ENCODE measurements around the gene INTS15. TPM values are rescaled to one million over a fixed set of nuclear protein-coding genes. Genes with fewer than 3 reads are reported as not detected.
A peak's percentile ranks its signal among the peaks of the same experiment; 100 is the strongest.

Gene INTS15
- total RNA-seq, 3 donors from 2014 or later: 24.5 to 38.5 (median 26.2) TPM

DNA sequence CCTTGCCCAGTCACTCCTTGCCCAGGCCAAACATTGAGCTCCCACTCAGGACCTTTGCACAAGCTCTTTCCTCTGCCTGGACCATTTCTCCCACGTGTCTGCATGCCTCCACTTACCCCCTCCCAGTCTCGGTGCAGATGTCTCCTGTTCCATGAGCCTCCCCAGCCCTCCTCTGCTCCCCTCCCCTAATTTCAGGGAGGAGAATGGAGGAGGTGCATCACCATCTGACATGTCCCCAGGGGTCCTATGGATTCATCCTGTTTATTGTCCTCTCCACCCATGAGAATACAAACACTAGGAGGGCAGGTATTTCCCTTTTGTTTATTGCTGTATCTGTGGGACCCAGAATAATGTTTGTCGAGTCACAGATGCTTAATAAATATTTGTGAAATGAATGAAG lies 29.9 kb upstream of the INTS15 start:
- TF ChIP-seq, protein P1, sequence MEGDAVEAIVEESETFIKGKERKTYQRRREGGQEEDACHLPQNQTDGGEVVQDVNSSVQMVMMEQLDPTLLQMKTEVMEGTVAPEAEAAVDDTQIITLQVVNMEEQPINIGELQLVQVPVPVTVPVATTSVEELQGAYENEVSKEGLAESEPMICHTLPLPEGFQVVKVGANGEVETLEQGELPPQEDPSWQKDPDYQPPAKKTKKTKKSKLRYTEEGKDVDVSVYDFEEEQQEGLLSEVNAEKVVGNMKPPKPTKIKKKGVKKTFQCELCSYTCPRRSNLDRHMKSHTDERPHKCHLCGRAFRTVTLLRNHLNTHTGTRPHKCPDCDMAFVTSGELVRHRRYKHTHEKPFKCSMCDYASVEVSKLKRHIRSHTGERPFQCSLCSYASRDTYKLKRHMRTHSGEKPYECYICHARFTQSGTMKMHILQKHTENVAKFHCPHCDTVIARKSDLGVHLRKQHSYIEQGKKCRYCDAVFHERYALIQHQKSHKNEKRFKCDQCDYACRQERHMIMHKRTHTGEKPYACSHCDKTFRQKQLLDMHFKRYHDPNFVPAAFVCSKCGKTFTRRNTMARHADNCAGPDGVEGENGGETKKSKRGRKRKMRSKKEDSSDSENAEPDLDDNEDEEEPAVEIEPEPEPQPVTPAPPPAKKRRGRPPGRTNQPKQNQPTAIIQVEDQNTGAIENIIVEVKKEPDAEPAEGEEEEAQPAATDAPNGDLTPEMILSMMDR (IDR thresholded peaks at IDR 0.05): no peak
- Histone ChIP-seq H3K4me1 (ENCODE audit: low read depth) (no peaks in the 10 kb centered on the region), H3K4me3 (no peak overlapping the region), H3K36me3 (ENCODE audit: low read depth) (no peaks in the 10 kb centered on the region), H3K9me3 (no peaks in the 10 kb centered on the region)
- no peak for ATAC-seq
- DNase-seq: no peak
- intact Hi-C loops (cut with DNase I, micrococcal nuclease): no loop called here

DNA sequence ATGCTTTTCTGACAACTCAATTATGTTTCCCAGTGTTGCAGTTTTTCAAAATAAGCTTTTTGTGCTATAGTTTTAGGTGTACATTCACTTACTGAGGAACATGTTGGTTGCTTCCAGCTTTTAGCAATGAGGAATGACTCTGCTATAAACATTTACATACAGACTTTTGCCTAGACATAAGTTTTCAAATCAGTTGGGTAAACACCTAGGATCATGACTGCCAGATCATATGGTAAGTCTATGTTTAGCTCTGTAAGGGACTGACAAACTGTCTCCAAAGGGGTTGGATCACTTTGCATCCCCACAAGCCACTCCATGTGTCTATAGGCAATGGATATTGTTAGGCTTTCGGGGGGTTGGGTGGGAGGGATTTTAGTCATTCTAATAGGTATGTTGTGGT lies 27.7 kb upstream of the INTS15 start:
- H3K4me1 ChIP-seq (ENCODE audit: low read depth): no peaks in the 10 kb centered on the region
- ATAC-seq (no peak), DNase-seq (no peak)
- intact Hi-C loops (cut with DNase I, micrococcal nuclease): no loop called here
- no peaks in the 10 kb centered on the region for H3K36me3 ChIP-seq (ENCODE audit: low read depth)
- TF ChIP-seq, protein P1 (IDR thresholded peaks at IDR 0.05): no peak
- no peaks in the 10 kb centered on the region for H3K9me3 ChIP-seq
- no peak overlapping the region for H3K4me3 ChIP-seq

DNA sequence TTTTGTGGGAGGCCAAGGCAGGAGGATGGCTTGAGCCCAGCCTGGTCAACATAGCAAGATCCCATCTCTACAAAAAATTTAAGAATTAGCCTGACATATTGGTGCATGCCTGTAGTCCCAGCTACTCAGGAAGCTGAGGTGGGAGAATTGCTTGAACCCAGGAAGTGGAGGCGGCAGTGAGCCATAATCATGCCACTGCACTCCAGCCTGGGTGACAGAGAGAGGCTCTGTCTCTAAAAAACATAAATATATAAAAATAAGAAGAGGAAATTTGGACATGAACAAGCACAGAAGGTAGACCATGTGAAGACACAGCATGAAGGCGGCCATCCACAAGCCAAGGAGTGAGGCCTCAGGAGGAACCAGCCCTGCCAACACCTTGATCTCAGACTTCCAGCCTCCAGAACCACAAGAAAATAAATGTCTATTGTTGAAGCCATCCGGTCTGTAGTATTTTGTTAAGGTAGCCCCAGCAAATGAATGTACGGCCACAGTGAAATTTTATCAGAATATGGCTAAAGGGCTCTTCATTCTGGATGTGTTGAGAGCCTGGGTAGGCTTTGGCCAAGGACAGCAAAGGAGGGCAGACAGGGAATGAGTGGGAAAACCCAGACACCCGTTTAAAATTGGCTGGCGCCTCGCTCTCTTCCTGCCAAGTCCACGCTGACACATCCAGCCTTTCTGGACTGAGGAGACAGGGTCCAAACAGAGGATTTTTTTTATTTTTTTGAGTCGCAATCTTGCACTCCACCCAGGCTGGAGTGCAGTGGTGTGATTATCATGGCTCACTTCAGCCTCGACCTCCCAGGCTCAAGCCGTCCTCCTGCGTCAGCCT lies 25.7 kb upstream of the INTS15 start:
- TF ChIP-seq, protein P1 (IDR thresholded peaks at IDR 0.05): no peak
- intact Hi-C loops (cut with DNase I, micrococcal nuclease): no loop called here
- Histone ChIP-seq H3K36me3 (ENCODE audit: low read depth) (no peaks in the 10 kb centered on the region), H3K4me1 (ENCODE audit: low read depth) (no peaks in the 10 kb centered on the region), H3K9me3 (no peaks in the 10 kb centered on the region), H3K4me3 (no peak overlapping the region)
- ATAC-seq (no peak), DNase-seq (peak in 1 of 3 donors; percentile 12)

DNA sequence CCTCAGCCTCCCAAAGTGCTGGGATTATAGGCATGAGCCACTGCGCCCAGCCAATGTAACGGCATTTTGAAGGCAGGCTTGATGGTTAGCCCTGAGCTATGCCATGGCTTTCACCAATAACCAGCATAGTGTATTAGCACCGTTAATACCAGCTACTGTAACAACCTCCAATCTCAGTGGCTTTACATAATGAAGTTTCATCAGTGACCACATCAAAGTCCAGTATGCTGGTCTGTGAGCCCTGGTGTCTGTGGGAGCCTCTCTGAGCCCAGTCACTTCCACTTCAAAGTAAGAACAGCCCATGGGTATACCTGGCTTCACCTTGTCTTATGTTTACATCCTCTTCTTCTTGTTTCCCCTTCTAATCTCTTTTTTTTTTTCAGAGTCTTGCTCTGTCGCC lies 24.2 kb upstream of the INTS15 start:
- ATAC-seq (no peak), DNase-seq (no peak)
- intact Hi-C loops (cut with DNase I, micrococcal nuclease): no loop called here
- TF ChIP-seq, protein P1 (IDR thresholded peaks at IDR 0.05): no peak
- no peak overlapping the region for H3K4me3 ChIP-seq
- no peaks in the 10 kb centered on the region for H3K9me3 ChIP-seq
- no peaks in the 10 kb centered on the region for H3K4me1 ChIP-seq (ENCODE audit: low read depth)
- H3K36me3 ChIP-seq (ENCODE audit: low read depth): no peaks in the 10 kb centered on the region

DNA sequence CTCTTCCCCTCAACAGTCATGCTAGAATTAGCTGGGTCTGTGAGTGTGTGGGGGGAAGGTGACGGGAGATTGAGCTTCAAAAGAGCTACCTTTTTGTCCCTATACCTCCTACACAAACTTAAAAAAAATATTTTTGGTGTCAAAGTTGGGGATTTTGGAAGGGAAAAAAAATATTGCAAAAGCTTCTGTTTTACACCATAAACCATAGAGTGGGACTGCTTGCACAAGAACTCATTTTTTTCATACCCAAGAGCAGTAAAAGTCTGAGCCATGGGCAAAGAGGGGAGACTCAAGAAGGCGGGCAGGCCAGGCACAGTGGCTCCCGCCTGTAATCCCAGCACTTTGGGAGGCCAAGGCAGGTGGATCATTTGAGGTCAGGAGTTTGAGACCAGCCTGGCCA lies 21.9 kb upstream of the INTS15 start:
- no peak overlapping the region for H3K4me3 ChIP-seq
- H3K9me3 ChIP-seq: no peaks in the 10 kb centered on the region
- TF ChIP-seq, protein P1 (IDR thresholded peaks at IDR 0.05): no peak
- DNase-seq (no peak), ATAC-seq (no peak)
- no peaks in the 10 kb centered on the region for H3K36me3 ChIP-seq (ENCODE audit: low read depth)
- no peaks in the 10 kb centered on the region for H3K4me1 ChIP-seq (ENCODE audit: low read depth)
- intact Hi-C loops (cut with DNase I, micrococcal nuclease): no loop called here

Data from mucosa of descending colon (tissue), 3 donors.